GM18951 (cell line): ENCODE data around the gene RPS21.

Experiments used
- POLR2A ChIP-seq: IDR thresholded peaks from 4 replicates; pipeline ENCODE4 v1.6.1; 2011; ENCODE audit warnings: mild to moderate bottlenecking; ENCODE audit not compliant: insufficient read length, insufficient read depth; ENCODE audit errors: extremely low read depth
- in situ Hi-C: fragments of 300-500 bp; cut with MboI; formaldehyde crosslinking; loops from one replicate; pipeline ENCODE4 v1.12.0; 2022; ENCODE audit warnings: low sequenced_read_pairs, mixed read lengths, inconsistent platforms; ENCODE audit not compliant: unreplicated experiment

RPS21 gene

GRCh38 chr20:62357187-62357667 is 29.7 kb upstream of the RPS21 start:
- no peak for TF ChIP-seq POLR2A
- in situ Hi-C loops = no loop called here

GRCh38 chr20:62357681-62358080 is 29.2 kb upstream of the RPS21 start:
- no peak for TF ChIP-seq POLR2A
- in situ Hi-C loops = no loop called here

- in situ Hi-C loops = no loop called here
- no peak for TF ChIP-seq POLR2A
These were observed 28.5 kb upstream of the RPS21 start for GRCh38 chr20:62358171-62359042.

GRCh38 chr20:62359043-62359490 is 27.8 kb upstream of the RPS21 start:
- in situ Hi-C loops = no loop called here
- no peak for TF ChIP-seq POLR2A

DNA sequence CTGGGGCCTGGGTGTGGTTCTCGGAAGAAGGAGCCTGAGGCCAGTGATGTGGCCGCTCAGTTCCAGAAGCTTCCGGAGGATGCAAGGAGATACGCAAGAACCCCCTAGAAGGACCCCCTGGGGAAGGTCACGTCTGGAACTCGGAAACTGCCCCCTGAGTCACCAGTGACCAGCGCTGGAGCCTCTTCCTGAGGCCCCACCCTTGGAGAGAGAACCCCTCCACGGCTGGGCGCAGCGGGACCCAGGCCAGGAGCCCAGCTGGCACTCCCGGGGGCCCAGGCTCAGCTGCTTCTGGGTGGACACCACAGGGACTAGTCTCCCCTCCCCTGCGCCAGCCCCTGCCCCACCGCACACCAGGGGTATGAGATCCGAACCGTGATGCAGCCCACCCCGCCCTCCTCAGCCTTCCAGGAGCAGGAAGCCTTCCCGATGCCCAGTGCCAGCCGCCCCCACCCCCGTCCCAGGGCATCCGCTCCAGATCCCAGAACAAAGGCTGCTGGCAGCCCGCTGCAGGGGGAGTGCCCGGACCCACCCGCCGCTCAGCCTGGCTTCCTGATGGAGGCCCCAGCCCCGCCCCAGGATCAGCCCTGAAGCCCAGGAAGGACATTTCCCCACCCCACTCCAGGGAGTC is 27.3 kb upstream of the RPS21 start:
- TF ChIP-seq POLR2A = no peak
- in situ Hi-C loops = no loop called here

DNA sequence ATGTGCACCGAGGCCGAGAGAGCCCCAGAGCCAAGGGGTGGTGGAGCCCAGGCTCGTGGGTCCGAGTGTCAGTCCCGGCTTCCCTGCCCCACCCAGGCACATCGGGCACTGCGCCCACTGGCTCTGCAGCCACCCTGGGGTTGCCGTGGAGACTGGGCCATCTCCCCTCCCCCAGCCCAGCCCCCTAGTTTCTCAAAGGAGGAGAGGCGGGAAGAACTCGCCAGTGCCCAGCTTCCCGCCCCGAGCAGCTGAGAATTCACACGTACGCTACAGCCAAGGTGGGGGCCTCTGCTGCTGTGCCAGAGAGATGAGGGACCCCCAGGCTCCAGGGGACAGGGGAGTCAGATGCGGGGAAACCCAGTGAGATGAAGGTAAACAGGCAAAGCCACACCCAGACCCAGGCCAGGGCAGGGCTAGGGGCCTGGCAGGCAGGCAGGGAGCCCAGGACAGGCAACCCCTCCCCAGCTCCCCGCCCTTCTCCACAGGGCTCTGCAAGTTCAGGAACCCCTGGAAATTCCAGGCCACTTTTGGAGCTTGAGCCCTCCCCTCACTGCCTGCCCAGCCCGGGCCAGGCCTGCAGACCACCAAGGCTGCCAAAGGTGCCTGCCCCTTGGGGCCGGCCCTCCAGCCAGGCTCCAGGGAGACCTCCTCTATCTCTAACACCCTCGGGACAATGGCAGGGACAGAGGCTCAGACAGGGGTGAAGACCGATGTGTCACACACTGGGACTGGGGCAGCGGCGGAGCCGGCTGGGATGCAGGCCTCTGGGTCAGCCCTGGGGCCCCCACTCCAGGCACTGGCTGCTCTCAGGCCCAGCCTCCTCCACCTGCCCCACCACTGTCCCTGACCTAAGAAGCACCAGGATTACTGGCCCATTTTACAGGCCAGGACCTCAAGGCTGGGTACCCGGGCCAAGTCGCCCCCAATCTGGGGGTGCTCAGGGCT is 25.8 kb upstream of the RPS21 start:
- in situ Hi-C loops = no loop called here
- no peak for TF ChIP-seq POLR2A

DNA sequence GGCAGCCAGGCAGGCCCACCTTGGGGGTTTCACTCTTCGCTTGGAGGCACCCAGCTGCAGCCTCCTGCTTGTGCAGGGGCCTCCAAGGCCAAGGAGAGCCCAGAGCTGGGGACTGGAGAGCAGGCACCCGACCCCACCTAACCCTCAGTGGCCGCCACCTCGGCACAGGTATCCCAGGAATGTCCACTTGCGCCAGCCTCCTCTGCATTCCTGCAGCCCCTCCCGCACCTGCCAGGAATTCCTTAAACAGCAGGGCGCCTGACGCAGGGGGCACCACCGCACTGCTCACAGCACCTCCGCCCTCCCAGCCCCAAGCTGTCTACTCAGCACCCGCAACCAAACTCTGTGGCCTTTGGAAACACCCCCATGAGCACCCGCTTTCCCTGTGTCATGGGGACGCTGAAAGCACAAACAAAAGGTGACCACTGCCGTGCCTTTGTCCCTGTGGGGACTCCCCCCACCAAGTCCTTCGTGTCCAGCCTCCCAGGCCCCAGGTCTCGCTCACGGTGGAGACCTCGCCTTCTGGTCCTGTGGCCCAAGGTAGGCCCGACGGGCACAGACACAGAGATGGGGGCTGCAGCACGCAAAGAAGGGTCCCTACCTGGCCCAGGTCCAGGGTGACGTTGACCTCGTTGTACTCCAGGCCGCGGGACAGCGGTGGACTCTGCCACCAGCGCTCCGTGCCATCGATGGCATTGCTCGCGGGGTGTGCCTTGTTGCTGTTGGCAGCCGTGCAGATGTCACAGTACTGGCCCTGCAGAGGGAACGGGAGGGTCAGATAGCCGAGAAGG is 24.9 kb upstream of the RPS21 start:
- in situ Hi-C loops = no loop called here
- TF ChIP-seq POLR2A = no peak

- TF ChIP-seq POLR2A = no peak
- in situ Hi-C loops = no loop called here
These were observed 24.3 kb upstream of the RPS21 start for GRCh38 chr20:62362590-62362940.

DNA sequence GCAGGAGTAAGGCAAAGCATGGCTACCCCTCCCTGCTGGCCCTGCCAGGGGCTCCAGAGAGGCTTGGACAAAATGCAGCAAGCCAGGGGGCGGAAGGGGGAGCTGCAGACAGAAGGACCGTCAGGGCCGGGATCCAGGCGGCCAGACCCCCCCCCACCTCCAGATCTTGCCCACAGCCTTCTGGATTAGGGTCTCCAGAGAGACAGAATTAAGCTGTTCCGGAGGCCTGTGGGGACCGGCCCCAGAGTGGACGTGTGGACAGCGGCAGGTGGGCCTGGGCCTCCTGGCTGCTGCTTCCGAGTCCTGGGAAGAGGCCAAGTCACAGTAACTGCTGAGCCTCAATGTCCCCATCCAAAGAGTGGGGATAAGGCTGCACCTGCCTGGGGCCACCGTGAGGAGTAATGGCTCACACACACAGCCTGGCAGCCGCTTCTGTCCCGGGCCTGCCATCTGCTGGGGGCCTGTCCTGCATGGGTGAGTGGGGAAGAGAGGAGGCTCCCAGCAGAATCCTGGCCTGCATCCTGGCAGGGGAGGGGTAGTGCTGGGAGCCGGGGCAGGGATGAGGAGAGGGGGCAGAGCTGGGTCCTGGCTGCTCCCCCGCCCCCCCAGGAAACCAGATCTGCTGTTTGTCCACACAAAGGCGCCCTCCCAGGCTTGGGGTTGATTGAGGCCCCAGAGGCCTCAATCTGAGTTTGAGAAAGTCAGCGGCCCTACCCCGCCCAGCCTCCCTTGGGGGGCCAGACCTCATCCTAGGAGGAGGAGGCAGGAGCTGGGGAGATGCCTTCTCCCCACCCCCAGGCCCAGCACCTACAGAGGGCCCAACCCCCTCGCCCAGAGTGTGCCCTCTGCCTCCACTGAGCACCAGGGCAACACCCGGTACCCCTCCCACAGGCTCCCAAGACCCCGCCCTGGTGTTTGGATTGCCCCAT is 23.6 kb upstream of the RPS21 start:
- no peak for TF ChIP-seq POLR2A
- in situ Hi-C loops = no loop called here

- in situ Hi-C loops = no loop called here
These were observed 22.7 kb upstream of the RPS21 start for GRCh38 chr20:62363920-62364851.

More at GRCh38 chr20:62363920-62364851, 22.7 kb upstream of the RPS21 start:
- TF ChIP-seq POLR2A = no peak
